GM23248 (cell line): ENCODE results near the gene SPATS2.

Source experiments
- EZH2 ChIP-seq: fragments of 200-600 bp; sonication (generic); IDR thresholded peaks from 2 replicates; pipeline ENCODE4 v1.6.1; 2018; ENCODE audit warnings: antibody characterized with exemption, mild to moderate bottlenecking; ENCODE audit not compliant: insufficient read depth, poor library complexity, severe bottlenecking
- EZH2phosphoT487 ChIP-seq: fragments of 200-600 bp; sonication (generic); IDR thresholded peaks from 2 replicates; pipeline ENCODE4 v1.6.1; 2018; ENCODE audit warnings: antibody characterized with exemption, moderate library complexity, mild to moderate bottlenecking, low read depth; ENCODE audit not compliant: insufficient read depth

DNA sequence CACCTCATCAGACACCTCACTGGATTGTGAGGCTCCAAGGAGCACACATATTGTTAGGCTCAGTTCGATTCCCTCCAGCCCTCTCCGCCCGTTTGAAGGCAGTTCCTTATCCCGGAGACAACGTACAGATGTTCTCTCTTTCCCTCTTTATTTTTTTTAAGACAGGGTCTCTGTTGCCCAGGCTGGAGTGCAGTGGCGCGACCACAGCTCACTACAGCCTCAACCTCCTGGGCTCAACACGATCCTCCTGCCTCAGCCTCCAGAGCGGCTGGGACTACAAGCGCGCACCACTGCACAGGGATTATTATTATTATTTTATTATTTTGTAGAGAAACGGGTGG, 44.9 kb upstream of the SPATS2 start:
- TF ChIP-seq EZH2 (no peak), EZH2phosphoT487 (no peak)
